Measurements from ENCODE around the gene ROBO2. TPM values are rescaled to one million over a fixed set of nuclear protein-coding genes. Genes with fewer than 3 reads are reported as not detected.

Gene ROBO2
- polyA plus RNA-seq, 2 of the 4 experiments (the other 2 are of a cell fraction): 0.04 TPM; not detected in 1

GRCh38 chr3:77571971-77572715, 532.2 kb downstream of the ROBO2 start:
- POLR2A ChIA-PET: no interaction called here
- no peaks in the 10 kb centered on the region for H3K4me1 ChIP-seq
- CTCF ChIA-PET: interaction anchor here (0.6 kb wide), 1 partner anchor 938 kb away, joined by 3 read pairs; no protein-coding TSS in a partner anchor
- no peak overlapping the region for H3K4me2 ChIP-seq
- ATAC-seq: no peak
- H3K9me3 ChIP-seq: no peaks in the 10 kb centered on the region
- 12% methylated on average over 5 of the region's 5 CpGs for WGBS (ENCODE audit: missing lambda C conversion rate)
- FAIRE-seq: no peak
- TF ChIP-seq EHF (CRISPR knock-in tag; IDR thresholded peaks at IDR 0.05) (no peak), TP53 (CRISPR knock-in tag; IDR thresholded peaks at IDR 0.05) (no peak), PHF8 (IDR thresholded peaks at IDR 0.05; ENCODE audit: borderline replicate concordance, low read depth) (no peak), MAZ (IDR thresholded peaks at IDR 0.05; ENCODE audit: borderline replicate concordance, low read depth, low read length) (no peak), CBX8 (IDR thresholded peaks at IDR 0.05) (no peak), ZSCAN20 (CRISPR knock-in tag; IDR thresholded peaks at IDR 0.05) (no peak), REST (IDR thresholded peaks at IDR 0.05) (no peak), RARB (CRISPR knock-in tag; IDR thresholded peaks at IDR 0.05) (no peak), NFE2L2 (conservative IDR thresholded peaks at IDR 0.05; ENCODE audit: low read length) (no peak), SREBF2 (IDR thresholded peaks at IDR 0.05) (no peak), ZNF302 (CRISPR knock-in tag; IDR thresholded peaks at IDR 0.05) (no peak), USF2 (IDR thresholded peaks at IDR 0.05) (no peak), CHD2 (IDR thresholded peaks at IDR 0.05; ENCODE audit: low read length, partially characterized antibody) (no peak), FOXS1 (CRISPR knock-in tag; IDR thresholded peaks at IDR 0.05) (no peak), EHMT2 (IDR thresholded peaks at IDR 0.05; ENCODE audit: low read depth) (no peak), E2F6 (IDR thresholded peaks at IDR 0.05; ENCODE audit: borderline replicate concordance, low read depth) (no peak), ATOH8 (CRISPR knock-in tag; IDR thresholded peaks at IDR 0.05; ENCODE audit: low read depth) (no peak), MYC (IDR thresholded peaks at IDR 0.05; ENCODE audit: borderline replicate concordance, low read length) (no peak), HDAC2 (IDR thresholded peaks at IDR 0.05) (no peak), HOXA7 (CRISPR knock-in tag; IDR thresholded peaks at IDR 0.05) (no peak)
- H3K4me3 ChIP-seq: no peak overlapping the region
- DNase-seq (ENCODE audit: low read depth in 1 of 2, low spot score in 1 of 2): no peak
- no peak overlapping the region for H3K27ac ChIP-seq

GRCh38 chr3:77577264-77577663, 537.4 kb downstream of the ROBO2 start:
- 20% methylated on average over 3 of the region's 3 CpGs for WGBS (ENCODE audit: missing lambda C conversion rate)
- Histone ChIP-seq H3K4me1 (no peaks in the 10 kb centered on the region), H3K27ac (no peak overlapping the region), H3K4me3 (no peak overlapping the region), H3K9me3 (no peaks in the 10 kb centered on the region), H3K4me2 (no peak overlapping the region)
- CTCF ChIA-PET: no interaction called here
- FAIRE-seq: no peak
- ATAC-seq: no peak
- TF ChIP-seq BHLHE40 (IDR thresholded peaks at IDR 0.05; ENCODE audit: low read depth, low read length) (no peak), TP53 (CRISPR knock-in tag; IDR thresholded peaks at IDR 0.05) (no peak), CHD2 (IDR thresholded peaks at IDR 0.05; ENCODE audit: low read length, partially characterized antibody) (no peak), ELK1 (IDR thresholded peaks at IDR 0.05; ENCODE audit: low read depth, low read length) (no peak)
- no peak for DNase-seq (ENCODE audit: low read depth in 1 of 2, low spot score in 1 of 2)
- POLR2A ChIA-PET: no interaction called here
